ENCODE data around the gene BEND5.

DNA sequence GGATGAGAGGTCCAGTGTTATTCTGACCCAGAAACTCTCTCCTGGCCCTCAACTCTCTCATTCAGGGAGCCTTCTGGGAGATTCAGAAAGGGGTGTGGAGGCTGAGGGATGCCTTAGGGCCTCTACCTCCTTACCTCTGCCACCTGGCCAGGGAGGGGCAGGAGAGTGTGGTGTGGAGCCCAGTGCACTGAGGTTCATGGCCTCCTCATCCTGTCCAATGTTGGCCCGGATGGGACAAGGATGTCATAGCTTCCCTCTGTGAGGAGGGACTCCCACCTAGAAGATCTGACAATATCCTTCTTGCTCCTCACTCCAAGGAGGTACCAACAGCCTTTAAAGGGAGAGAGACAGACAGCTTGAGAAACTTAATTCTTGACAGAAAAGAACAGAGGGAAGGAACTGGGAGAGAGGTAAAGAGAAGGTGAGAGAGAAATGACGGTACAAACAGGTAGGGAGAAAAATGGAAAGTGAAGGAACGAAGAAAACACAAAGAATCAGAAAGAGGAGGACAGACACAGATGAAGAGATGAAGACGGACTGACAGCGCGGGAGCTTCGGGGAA is 779 bp downstream of the BEND5 start:
- TF ChIP-seq, protein P1, sequence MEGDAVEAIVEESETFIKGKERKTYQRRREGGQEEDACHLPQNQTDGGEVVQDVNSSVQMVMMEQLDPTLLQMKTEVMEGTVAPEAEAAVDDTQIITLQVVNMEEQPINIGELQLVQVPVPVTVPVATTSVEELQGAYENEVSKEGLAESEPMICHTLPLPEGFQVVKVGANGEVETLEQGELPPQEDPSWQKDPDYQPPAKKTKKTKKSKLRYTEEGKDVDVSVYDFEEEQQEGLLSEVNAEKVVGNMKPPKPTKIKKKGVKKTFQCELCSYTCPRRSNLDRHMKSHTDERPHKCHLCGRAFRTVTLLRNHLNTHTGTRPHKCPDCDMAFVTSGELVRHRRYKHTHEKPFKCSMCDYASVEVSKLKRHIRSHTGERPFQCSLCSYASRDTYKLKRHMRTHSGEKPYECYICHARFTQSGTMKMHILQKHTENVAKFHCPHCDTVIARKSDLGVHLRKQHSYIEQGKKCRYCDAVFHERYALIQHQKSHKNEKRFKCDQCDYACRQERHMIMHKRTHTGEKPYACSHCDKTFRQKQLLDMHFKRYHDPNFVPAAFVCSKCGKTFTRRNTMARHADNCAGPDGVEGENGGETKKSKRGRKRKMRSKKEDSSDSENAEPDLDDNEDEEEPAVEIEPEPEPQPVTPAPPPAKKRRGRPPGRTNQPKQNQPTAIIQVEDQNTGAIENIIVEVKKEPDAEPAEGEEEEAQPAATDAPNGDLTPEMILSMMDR (IDR thresholded peaks at IDR 0.05): no peak
- TF ChIP-seq SIN3A (IDR thresholded peaks at IDR 0.05; ENCODE audit: borderline replicate concordance, insufficient read depth, low read depth, low read length) (no peak), POLR2AphosphoS5 (IDR thresholded peaks at IDR 0.05; ENCODE audit: low read depth, low read length) (no peak)
- TF ChIP-seq, protein P2, sequence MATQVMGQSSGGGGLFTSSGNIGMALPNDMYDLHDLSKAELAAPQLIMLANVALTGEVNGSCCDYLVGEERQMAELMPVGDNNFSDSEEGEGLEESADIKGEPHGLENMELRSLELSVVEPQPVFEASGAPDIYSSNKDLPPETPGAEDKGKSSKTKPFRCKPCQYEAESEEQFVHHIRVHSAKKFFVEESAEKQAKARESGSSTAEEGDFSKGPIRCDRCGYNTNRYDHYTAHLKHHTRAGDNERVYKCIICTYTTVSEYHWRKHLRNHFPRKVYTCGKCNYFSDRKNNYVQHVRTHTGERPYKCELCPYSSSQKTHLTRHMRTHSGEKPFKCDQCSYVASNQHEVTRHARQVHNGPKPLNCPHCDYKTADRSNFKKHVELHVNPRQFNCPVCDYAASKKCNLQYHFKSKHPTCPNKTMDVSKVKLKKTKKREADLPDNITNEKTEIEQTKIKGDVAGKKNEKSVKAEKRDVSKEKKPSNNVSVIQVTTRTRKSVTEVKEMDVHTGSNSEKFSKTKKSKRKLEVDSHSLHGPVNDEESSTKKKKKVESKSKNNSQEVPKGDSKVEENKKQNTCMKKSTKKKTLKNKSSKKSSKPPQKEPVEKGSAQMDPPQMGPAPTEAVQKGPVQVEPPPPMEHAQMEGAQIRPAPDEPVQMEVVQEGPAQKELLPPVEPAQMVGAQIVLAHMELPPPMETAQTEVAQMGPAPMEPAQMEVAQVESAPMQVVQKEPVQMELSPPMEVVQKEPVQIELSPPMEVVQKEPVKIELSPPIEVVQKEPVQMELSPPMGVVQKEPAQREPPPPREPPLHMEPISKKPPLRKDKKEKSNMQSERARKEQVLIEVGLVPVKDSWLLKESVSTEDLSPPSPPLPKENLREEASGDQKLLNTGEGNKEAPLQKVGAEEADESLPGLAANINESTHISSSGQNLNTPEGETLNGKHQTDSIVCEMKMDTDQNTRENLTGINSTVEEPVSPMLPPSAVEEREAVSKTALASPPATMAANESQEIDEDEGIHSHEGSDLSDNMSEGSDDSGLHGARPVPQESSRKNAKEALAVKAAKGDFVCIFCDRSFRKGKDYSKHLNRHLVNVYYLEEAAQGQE (IDR thresholded peaks at IDR 0.05; ENCODE audit: insufficient read depth in 1 of 2, low read depth in 2 of 2, low read length in 1 of 2): no peak
